ENCODE results near the gene CACNA1G.

DNA sequence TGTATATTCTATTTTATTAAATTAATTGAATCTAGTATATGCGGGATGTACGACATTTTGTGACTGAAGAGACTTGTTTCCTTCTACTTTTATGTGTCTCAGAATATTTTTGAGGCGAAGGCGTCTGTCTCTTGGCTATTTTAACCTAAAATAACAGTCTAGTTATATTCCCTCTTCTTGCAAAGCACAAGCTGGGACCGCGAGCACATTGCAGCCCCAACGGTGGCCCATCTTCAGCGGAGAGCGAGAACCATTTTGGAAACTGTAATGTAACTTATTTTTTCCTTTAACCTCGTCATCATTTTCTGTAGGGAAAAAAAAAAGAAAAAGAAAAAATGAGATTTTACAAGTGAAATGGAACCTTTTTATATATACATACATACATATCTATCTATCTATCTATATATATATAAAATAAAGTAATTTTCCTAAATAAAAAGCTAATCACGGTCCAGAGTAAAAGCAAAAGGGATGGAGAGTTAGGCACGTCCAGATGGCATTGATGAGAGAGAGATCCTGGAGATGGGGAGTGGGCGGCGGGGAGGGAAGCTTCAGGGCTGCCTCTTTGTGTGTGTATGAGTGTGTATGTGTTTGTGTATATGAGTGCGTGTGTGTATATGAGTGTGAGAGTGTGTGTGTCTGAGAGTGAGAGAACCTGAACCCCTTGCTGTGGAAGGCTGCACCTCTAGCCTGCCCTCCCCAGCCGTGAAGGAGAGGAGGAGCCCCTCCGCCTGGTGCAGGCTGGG, 66.7 kb downstream of the CACNA1G start:
- TF ChIP-seq POLR2A (IDR thresholded peaks at IDR 0.05) (no peak), POLR2AphosphoS5 (IDR thresholded peaks at IDR 0.05) (no peak)
- TF ChIP-seq, protein P1, sequence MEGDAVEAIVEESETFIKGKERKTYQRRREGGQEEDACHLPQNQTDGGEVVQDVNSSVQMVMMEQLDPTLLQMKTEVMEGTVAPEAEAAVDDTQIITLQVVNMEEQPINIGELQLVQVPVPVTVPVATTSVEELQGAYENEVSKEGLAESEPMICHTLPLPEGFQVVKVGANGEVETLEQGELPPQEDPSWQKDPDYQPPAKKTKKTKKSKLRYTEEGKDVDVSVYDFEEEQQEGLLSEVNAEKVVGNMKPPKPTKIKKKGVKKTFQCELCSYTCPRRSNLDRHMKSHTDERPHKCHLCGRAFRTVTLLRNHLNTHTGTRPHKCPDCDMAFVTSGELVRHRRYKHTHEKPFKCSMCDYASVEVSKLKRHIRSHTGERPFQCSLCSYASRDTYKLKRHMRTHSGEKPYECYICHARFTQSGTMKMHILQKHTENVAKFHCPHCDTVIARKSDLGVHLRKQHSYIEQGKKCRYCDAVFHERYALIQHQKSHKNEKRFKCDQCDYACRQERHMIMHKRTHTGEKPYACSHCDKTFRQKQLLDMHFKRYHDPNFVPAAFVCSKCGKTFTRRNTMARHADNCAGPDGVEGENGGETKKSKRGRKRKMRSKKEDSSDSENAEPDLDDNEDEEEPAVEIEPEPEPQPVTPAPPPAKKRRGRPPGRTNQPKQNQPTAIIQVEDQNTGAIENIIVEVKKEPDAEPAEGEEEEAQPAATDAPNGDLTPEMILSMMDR (IDR thresholded peaks at IDR 0.05) = no peak

Data from breast epithelium (tissue), 3 donors.